Measurements from ENCODE around the gene COL4A2.

COL4A2 gene

DNA sequence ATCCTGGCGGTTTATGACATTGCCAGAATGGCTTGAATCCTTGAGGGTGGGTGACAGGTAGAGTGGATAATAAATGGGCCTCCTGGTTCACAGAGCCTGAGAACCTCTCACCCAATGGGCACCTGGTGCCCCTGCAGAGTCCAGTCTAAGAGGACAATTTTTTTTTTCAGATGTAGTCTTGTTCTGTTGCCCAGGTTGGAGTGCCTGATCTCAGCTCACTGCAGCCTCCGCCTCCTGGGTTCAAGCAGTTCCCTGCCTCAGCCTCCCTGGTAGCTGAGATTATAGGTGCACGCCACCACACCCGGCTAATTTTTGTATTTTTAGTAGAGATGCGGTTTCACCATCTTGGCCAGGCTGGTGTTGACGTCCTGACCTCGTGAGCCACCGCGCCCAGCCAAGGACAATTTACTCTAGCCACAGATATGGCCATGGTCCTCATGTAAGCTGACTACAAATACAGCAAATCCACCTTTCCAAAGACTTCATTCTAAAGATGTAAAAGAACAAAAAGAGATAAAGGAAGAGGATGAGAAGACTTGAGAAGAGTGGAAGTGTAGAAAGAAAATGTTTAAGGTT, 33.0 kb downstream of the COL4A2 start:
- no peak for DNase-seq (ENCODE audit: low read depth, low spot score)

- no peak for DNase-seq (ENCODE audit: low read depth, low spot score)
Observed at GRCh38 chr13:110340812-110341444, 33.8 kb downstream of the COL4A2 start.

- DNase-seq (ENCODE audit: low read depth, low spot score) = no peak
Observed at GRCh38 chr13:110341445-110342244, 34.6 kb downstream of the COL4A2 start.

- DNase-seq (ENCODE audit: low read depth, low spot score) = no peak
Observed at GRCh38 chr13:110342474-110342873, 35.4 kb downstream of the COL4A2 start.

- no peak for DNase-seq (ENCODE audit: low read depth, low spot score)
Observed at GRCh38 chr13:110343241-110343865, 36.3 kb downstream of the COL4A2 start.

DNA sequence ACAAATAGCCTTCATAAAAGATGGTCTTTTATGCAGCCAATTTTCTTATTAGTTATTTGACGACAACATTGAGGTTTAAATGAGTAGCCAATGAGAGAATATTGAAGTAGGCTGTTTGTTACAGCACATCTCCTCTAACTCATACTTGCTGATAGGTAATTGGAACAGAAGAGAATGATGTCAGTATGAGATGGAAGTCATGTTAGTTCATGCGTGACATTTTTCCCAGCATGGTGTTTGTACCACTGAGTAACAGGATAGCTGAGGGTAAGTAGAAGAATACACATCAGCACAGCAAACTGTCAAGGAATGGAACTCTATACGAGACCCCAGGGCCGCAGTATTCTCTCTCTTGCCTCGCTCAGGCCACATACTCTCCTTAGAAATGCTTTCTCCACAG, 37.2 kb downstream of the COL4A2 start:
- no peak for DNase-seq (ENCODE audit: low read depth, low spot score)

DNA sequence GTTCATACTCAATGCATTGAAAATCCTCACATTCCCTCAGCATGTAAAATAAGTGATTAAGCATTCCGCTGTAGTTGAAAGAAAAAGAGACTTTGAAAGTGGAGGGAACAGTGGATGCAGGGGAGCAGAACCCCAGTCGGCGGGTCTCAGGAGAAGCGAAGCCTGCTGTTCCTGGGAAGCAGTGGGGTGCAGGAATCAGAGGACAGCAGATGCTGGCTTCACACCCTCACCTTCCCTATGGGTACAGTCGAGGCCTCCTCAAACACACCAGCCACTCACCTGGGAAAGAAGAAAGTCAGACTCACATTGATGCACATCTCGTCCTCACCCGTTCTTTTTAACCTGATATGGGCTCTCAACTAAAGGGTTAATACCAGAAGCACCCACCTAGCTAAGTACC, 38.2 kb downstream of the COL4A2 start:
- DNase-seq (ENCODE audit: low read depth, low spot score) = no peak

DNA sequence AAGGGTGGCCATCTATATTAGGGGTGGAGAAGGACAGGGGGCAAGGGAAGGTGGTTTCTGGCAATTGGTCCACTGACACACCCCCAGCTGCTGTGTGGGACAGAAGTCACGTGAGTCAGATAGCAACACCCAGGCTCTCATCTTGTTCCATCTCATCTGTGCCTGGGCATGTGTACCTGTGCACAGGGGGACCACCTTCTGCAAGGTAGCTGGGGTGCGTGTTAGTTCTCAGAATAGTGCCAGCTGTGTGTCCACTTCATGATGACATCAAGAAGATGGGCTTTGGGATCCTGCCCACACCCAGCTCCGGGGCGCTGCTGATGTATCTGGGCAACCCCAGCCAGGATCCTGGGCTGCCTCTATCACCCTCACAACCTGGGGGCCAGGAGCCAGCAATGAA, 38.6 kb downstream of the COL4A2 start:
- DNase-seq (ENCODE audit: low read depth, low spot score) = no peak

DNA sequence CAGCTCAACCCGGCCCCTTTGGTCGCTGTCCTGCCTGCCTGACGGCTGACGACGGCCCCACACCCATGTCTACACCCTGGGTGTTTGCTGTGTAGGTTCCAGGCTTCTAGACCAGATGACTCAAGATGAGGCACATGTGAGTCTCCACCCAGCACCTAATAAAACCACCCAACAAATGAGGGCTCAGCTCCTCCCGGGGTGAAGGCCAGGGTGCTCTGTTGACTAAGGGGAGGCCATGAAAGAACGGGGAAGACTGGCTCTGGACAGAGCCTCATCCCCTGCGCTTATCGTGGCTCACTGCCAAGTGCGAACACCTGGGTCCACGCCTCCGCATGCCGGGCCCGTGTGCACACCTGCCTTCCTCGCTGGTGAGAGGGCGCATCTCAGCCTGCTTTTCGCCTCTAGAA, 39.6 kb downstream of the COL4A2 start:
- no peak for DNase-seq (ENCODE audit: low read depth, low spot score)

GRCh38 chr13:110347088-110347487, 40.0 kb downstream of the COL4A2 start:
- DNase-seq (ENCODE audit: low read depth, low spot score) = no peak

DNA sequence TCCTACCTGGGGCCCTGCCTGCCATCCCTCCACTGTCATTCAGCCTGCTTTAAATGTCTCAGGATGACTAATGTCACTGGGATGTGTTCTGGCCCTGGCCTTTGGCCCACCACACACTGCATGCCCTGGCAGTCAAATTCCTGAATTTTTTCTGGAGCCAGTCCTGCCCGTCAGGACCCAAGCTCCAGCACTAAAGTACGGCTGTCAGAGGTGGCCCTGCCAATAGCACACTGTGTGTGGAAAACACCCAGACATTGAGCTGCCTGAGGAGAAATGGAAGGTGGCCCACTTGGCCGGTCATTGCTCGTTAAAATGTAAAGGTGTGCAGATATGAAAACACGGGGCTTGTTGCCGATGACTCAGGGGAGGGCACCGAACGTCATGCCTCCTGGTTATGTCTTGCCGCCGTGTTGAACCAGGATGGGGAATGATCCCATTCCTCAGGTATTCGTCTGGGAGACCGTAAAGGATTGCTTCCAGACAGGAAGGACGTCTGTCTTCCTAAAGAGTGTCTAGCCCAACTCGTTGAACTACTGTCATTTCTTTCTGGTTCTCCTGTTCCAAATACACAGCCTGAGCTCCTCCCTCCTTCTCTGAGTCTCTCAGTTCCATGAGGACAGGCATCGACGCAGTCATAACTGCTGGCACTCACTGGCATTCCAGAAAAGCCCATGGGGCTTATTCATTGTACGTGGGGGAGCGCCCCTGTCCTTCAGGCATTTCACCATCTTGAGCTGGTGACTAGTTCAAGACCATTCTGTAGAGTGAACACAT, 40.6 kb downstream of the COL4A2 start:
- no peak for DNase-seq (ENCODE audit: low read depth, low spot score)

DNA sequence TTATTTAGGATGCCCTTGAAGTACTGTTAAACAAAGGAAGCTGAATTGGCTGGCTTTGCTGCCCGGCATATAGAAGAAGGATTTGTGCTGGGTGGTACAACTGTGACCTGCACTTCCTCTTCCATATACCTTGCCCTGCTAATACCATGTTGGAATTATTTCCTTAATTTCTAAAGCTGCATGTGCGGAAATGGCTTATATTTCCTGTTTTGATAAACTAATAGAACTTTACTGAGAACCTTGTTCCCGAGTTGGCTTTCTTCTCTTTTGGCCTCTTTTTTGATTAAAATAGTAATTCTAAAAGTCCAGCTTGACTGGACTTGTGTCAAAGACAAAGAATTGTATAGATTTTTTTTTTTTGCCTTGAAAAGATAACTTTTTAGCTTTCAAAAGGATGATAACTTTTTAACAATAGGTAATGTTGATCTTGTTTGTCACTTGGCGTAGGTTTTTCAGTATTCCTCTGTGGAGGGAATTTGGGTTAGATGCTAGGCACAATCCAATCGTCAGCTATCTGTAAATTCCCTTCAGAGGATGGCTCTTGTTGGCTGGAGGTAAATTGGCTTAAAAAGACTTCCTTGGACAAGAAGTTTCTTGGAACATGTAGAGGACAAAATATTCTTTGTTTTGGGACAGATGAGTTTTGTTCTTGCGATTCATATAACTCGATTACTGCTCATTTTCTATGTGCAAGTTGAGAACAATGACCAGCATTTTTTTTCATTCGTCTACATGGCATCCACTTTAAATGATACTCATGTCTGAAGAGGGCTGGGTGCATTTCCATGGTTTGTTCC, 41.4 kb downstream of the COL4A2 start:
- no peak for DNase-seq (ENCODE audit: low read depth, low spot score)

DNA sequence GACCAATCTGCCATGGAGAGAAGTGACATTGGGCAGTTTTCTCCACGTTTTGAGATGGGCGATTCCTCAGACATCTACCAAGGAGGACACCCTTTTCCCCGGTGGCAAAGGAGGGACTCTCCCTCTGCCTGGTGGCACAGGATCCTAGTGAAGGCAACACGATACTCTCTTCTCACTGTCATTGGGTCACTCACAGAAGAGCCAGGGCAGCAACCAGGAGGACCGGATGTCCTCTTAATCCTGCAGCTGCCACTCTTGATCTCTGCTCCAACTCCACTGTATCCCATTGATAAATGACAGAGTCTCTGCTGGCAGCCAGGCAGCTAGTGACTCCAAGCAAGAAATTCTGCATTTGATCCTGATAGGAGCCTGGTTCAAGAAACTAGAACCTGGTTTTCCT, 42.2 kb downstream of the COL4A2 start:
- no peak for DNase-seq (ENCODE audit: low read depth, low spot score)

- no peak for DNase-seq (ENCODE audit: low read depth, low spot score)
Observed at GRCh38 chr13:110350049-110350448, 43.0 kb downstream of the COL4A2 start.

DNA sequence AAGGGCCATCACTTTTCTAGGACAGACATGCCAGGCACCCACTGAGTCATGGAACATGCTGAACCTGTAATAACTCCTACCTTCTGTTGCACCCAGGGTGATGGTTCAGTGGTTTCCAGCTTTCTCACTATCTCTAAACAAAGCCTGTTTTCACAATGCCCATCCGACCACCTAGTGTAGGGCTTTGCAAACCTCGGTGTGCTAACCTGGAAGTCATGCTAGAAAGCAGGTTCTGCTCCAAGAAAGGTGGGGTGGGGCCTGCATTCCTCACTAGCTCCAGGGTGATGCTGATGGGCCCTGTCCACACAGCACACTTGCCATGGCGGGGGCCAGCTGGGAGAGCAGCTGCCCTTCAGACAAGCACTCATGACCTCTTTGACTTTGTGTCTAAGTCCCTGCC, 43.4 kb downstream of the COL4A2 start:
- no peak for DNase-seq (ENCODE audit: low read depth, low spot score)

- DNase-seq (ENCODE audit: low read depth, low spot score) = no peak
Observed at GRCh38 chr13:110351636-110352420, 44.7 kb downstream of the COL4A2 start.

DNA sequence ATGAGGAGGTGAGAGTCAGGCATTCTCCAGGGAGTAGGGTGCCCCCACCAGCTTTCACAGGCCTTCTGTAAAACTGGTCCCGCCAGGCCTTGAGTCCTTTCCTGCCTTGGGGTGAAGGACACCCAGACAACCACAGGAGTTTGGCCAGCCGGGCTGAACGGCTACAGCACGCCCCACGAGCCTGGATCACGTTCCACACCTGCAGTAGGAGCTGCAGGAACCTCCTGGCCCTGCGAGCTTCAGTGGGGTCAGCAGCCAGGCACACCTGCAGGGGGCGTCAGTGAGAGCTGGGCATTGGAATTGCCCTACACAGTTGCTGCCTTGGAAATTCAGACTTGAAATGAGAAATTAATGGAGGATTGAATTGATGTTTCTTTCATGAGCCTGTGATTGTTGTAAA, 45.7 kb downstream of the COL4A2 start:
- no peak for DNase-seq (ENCODE audit: low read depth, low spot score)

DNA sequence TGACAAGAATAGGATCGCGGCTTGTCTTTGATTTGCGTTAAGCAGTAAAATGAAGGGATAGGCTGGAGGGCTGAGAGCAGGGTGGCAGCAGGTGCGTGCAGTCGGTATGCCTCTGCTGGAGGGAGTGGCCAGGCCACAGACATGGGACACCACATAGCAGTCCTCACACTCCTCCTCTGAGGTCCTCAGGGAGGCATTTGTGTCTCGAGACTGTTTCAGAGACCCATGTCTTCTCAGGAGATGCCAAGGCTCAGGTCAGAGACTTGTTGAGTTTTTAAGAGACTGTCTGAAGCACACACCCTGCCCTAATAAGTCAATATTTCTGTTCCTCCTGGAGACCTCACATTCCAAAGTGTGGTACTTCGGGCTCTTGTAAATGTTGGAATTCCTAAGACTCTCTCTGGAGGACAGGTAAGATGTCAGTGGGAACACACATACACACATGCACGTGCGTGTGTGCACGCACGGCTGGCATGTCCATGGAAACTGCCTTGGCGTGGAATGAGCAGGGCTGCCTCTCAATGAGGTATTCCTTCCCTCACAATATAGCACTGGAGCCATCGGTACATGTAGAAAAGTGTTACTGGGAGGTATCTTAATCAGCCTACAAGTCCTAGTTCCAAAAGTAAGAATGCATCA, 46.4 kb downstream of the COL4A2 start:
- DNase-seq (ENCODE audit: low read depth, low spot score) = no peak

- no peak for DNase-seq (ENCODE audit: low read depth, low spot score)
Observed at GRCh38 chr13:110354123-110354627, 47.1 kb downstream of the COL4A2 start.
